ENCODE data around the gene ENTPD1.
"Not testable (repeated sequence)": the region's sequence is repeated elsewhere in the genome, so short reads cannot be mapped to it uniquely, and the experiment has no call there.

The ENTPD1 gene

GRCh38 chr10:95872158-95872711 is 116.3 kb downstream of the ENTPD1 start:
- DNase-seq: no peak

GRCh38 chr10:95873139-95873538 is 117.2 kb downstream of the ENTPD1 start:
- DNase-seq: no peak

GRCh38 chr10:95873651-95874050 is 117.7 kb downstream of the ENTPD1 start:
- no peak for DNase-seq

- not testable (repeated sequence) for DNase-seq
Measured at GRCh38 chr10:95874783-95875182, 118.8 kb downstream of the ENTPD1 start.

GRCh38 chr10:95876756-95877155 is 120.8 kb downstream of the ENTPD1 start:
- DNase-seq: no peak

GRCh38 chr10:95877881-95878280 is 121.9 kb downstream of the ENTPD1 start:
- DNase-seq: no peak

- no peak for DNase-seq
Measured at GRCh38 chr10:95880704-95881103, 124.7 kb downstream of the ENTPD1 start.

- DNase-seq: no peak
Measured at GRCh38 chr10:95881316-95881715, 125.4 kb downstream of the ENTPD1 start.

- DNase-seq: no peak
Measured at GRCh38 chr10:95889830-95890229, 133.9 kb downstream of the ENTPD1 start.

- no peak for DNase-seq
Measured at GRCh38 chr10:95896071-95896850, 140.3 kb downstream of the ENTPD1 start.

GRCh38 chr10:95905897-95906580 is 150.1 kb downstream of the ENTPD1 start:
- DNase-seq: not testable (repeated sequence)

GRCh38 chr10:95906677-95907455 is 150.9 kb downstream of the ENTPD1 start:
- peak; percentile 63 for DNase-seq

GRCh38 chr10:95907456-95908253 is 151.7 kb downstream of the ENTPD1 start, which contains the start of gene CC2D2B:
CC2D2B (plus strand) TSS chr10:95907975; CDS start chr10:95911324, 3,349 bp downstream.
- peak; percentile 75 for DNase-seq

- DNase-seq: no peak
Measured at GRCh38 chr10:95908450-95908849, 152.5 kb downstream of the ENTPD1 start.

GRCh38 chr10:95909561-95909960 is 153.6 kb downstream of the ENTPD1 start:
- peak; percentile 62 for DNase-seq

- DNase-seq: not testable (repeated sequence)
Measured at GRCh38 chr10:95916039-95916438, 160.1 kb downstream of the ENTPD1 start.

Data from RPMI8226 (cell line).